Measurements from ENCODE around the gene FCRL4.

The FCRL4 gene

GRCh38 chr1:157542676-157543075, 55.2 kb downstream of the FCRL4 start:
- Histone ChIP-seq H2AFZ (no peak overlapping the region), H3K9ac (no peak overlapping the region), H3K36me3 (ENCODE audit: control insufficient read depth, insufficient read depth, low read length) (no peaks in the 10 kb centered on the region), H3K27me3 (ENCODE audit: control insufficient read depth, insufficient read depth, low read length) (no peaks in the 10 kb centered on the region), H3K4me3 (ENCODE audit: low read depth, low read length) (no peak overlapping the region), H3K79me2 (no peaks in the 10 kb centered on the region), H3K9me3 (ENCODE audit: control insufficient read depth, low read length) (no peaks in the 10 kb centered on the region), H3K4me1 (no peaks in the 10 kb centered on the region), H3K4me2 (ENCODE audit: low read length) (no peak overlapping the region), H3K27ac (no peak overlapping the region)
- TF ChIP-seq, protein P1, sequence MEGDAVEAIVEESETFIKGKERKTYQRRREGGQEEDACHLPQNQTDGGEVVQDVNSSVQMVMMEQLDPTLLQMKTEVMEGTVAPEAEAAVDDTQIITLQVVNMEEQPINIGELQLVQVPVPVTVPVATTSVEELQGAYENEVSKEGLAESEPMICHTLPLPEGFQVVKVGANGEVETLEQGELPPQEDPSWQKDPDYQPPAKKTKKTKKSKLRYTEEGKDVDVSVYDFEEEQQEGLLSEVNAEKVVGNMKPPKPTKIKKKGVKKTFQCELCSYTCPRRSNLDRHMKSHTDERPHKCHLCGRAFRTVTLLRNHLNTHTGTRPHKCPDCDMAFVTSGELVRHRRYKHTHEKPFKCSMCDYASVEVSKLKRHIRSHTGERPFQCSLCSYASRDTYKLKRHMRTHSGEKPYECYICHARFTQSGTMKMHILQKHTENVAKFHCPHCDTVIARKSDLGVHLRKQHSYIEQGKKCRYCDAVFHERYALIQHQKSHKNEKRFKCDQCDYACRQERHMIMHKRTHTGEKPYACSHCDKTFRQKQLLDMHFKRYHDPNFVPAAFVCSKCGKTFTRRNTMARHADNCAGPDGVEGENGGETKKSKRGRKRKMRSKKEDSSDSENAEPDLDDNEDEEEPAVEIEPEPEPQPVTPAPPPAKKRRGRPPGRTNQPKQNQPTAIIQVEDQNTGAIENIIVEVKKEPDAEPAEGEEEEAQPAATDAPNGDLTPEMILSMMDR (IDR thresholded peaks at IDR 0.05), result no peak

- Histone ChIP-seq H3K4me3 (ENCODE audit: low read depth, low read length) (no peak overlapping the region), H3K9ac (no peak overlapping the region), H3K27me3 (ENCODE audit: control insufficient read depth, insufficient read depth, low read length) (no peaks in the 10 kb centered on the region), H3K4me1 (no peaks in the 10 kb centered on the region), H3K36me3 (ENCODE audit: control insufficient read depth, insufficient read depth, low read length) (no peaks in the 10 kb centered on the region), H3K9me3 (ENCODE audit: control insufficient read depth, low read length) (no peaks in the 10 kb centered on the region), H3K79me2 (no peaks in the 10 kb centered on the region), H3K27ac (no peak overlapping the region), H2AFZ (no peak overlapping the region), H3K4me2 (ENCODE audit: low read length) (no peak overlapping the region)
- TF ChIP-seq, protein P1 (IDR thresholded peaks at IDR 0.05), result no peak
Observed at GRCh38 chr1:157540852-157541251, 57.0 kb downstream of the FCRL4 start.

DNA sequence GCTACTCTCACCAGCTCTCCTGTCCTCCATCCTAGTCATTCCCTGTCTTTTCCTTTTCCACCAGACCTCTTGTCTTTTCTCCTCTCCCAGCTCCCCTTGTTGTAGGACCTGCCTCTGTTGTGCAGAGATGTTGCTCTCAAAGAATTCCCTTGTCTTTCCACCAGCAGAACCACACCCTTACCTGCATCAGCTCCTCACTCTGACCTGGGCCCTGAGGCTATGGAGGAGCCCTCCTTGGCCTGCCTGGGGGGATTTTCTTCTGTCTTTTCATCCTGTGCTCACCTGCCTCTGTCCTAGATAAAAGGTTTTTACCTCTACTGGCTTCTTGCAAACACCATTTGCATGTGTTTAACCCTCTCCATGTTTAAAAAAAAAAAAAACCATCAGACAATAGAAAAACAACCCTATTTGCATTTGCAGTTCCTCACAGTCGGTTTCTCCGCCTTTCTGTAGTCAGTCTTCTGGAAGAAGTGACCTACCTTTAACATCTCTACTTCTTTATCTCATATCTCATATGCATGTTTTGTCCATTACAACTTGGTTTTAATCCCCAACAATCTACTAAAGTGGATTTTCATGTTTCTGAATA, 57.6 kb downstream of the FCRL4 start:
- H3K4me2 ChIP-seq (ENCODE audit: low read length), result no peak overlapping the region
- H3K9me3 ChIP-seq (ENCODE audit: control insufficient read depth, low read length), result no peaks in the 10 kb centered on the region
- H3K79me2 ChIP-seq, result no peaks in the 10 kb centered on the region
- no peak overlapping the region for H3K4me3 ChIP-seq (ENCODE audit: low read depth, low read length)
- TF ChIP-seq, protein P1 (IDR thresholded peaks at IDR 0.05), result no peak
- no peaks in the 10 kb centered on the region for H3K27me3 ChIP-seq (ENCODE audit: control insufficient read depth, insufficient read depth, low read length)
- no peak overlapping the region for H3K9ac ChIP-seq
- no peaks in the 10 kb centered on the region for H3K36me3 ChIP-seq (ENCODE audit: control insufficient read depth, insufficient read depth, low read length)
- no peak overlapping the region for H2AFZ ChIP-seq
- no peak overlapping the region for H3K27ac ChIP-seq
- H3K4me1 ChIP-seq, result no peaks in the 10 kb centered on the region

- H3K27ac ChIP-seq, result no peak overlapping the region
- H3K4me2 ChIP-seq (ENCODE audit: low read length), result no peak overlapping the region
- TF ChIP-seq, protein P1 (IDR thresholded peaks at IDR 0.05), result no peak
- no peaks in the 10 kb centered on the region for H3K4me1 ChIP-seq
- H3K27me3 ChIP-seq (ENCODE audit: control insufficient read depth, insufficient read depth, low read length), result no peaks in the 10 kb centered on the region
- H3K36me3 ChIP-seq (ENCODE audit: control insufficient read depth, insufficient read depth, low read length), result no peaks in the 10 kb centered on the region
- H3K9me3 ChIP-seq (ENCODE audit: control insufficient read depth, low read length), result no peaks in the 10 kb centered on the region
- no peak overlapping the region for H3K4me3 ChIP-seq (ENCODE audit: low read depth, low read length)
- H2AFZ ChIP-seq, result no peak overlapping the region
- no peak overlapping the region for H3K9ac ChIP-seq
- H3K79me2 ChIP-seq, result no peaks in the 10 kb centered on the region
Observed at GRCh38 chr1:157539568-157539967, 58.3 kb downstream of the FCRL4 start.

GRCh38 chr1:157532569-157532968, 65.3 kb downstream of the FCRL4 start:
- Histone ChIP-seq H3K4me2 (ENCODE audit: low read length) (no peak overlapping the region), H3K27ac (no peak overlapping the region), H3K4me3 (ENCODE audit: low read depth, low read length) (no peak overlapping the region), H3K9ac (no peak overlapping the region), H3K79me2 (no peaks in the 10 kb centered on the region), H3K9me3 (ENCODE audit: control insufficient read depth, low read length) (no peaks in the 10 kb centered on the region), H3K36me3 (ENCODE audit: control insufficient read depth, insufficient read depth, low read length) (no peaks in the 10 kb centered on the region), H2AFZ (no peak overlapping the region), H3K27me3 (ENCODE audit: control insufficient read depth, insufficient read depth, low read length) (no peaks in the 10 kb centered on the region), H3K4me1 (no peaks in the 10 kb centered on the region)
- TF ChIP-seq, protein P1 (IDR thresholded peaks at IDR 0.05), result no peak

Measured in parathyroid adenoma (tissue), 2 donors.